DMS79 treated with DMSO at 0.1 percent for 48 hours (cell line): Measurements from ENCODE around the gene SORL1.
A peak's percentile ranks its signal among the peaks of the same experiment; 100 is the strongest.

Source experiments
- DNase-seq: peaks from one replicate; lab custom pipeline; 2025; lab: John Stamatoyannopoulos, UW

Gene SORL1

DNA sequence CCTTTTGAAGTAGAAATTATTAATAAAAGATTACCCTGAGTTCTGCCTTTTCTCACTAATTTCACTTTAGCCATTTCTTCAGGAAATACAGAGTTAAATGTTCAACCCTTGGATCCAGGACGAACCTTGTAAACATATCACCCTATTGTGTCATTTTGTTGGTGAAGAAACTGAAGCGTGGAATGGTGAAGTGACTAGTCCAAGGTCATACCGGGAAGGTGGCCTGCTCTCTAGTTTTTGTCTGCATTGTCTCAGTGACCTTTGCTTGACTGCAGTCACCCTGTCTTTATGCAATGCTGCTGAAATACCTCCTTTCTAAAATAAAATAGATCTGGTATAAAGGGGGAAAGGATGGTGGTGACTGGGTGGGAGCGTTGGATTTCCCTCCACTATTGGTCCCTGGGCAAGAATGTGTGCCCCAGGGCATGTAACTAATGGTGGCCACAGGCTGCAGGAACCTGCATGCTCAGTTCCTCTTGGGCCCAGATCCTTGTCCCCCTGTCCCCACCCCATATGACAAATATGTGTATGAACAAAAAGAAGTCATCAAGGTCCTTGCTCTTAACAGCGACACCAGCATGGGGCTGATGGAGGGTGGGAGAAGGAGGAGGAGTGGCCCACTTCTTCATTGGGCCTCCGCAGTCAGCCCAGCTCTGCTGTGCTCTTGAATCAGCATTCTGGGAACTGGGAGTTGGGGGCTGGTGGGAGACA, 1.6 kb downstream of the SORL1 start:
- no peak for DNase-seq

DNA sequence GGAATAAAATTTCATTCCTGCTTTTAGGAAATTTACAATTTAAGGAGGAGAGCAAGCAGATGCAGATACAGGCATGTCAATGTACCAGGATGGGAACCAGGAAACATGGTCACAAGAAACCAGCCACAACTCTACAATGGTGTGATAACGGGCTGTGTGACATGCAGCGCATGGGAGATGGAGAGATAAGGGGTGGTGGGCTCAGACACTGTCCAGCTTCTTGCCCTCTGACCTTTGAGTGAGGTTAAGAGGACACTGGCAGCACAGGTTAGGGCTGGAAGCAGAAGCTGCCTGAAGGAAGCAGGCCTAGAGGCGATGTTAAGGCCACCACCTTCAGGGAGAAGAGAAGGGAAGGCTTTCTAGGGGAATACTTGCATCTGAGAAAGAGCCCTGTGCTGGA, 3.0 kb downstream of the SORL1 start:
- DNase-seq, result no peak

DNA sequence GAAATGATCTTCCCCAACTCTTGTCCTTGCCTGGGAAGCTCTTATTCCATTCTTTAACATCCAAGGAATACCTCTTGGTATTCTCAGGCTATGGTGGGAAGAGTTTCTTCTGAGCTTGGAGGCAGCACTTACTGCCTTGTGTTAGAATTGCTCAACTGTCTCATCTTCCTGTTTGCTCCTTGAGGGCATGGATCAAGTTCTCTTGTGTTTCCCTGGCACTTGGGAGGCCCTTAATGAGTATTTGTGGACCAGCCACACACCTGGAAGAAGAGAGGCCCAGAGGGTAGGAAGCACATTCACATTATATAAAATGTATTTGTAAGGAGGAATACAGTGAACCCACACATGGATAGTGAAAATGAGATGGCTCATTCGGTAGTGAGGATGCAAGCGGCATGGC, 4.0 kb downstream of the SORL1 start:
- DNase-seq, result peak; percentile 76

DNA sequence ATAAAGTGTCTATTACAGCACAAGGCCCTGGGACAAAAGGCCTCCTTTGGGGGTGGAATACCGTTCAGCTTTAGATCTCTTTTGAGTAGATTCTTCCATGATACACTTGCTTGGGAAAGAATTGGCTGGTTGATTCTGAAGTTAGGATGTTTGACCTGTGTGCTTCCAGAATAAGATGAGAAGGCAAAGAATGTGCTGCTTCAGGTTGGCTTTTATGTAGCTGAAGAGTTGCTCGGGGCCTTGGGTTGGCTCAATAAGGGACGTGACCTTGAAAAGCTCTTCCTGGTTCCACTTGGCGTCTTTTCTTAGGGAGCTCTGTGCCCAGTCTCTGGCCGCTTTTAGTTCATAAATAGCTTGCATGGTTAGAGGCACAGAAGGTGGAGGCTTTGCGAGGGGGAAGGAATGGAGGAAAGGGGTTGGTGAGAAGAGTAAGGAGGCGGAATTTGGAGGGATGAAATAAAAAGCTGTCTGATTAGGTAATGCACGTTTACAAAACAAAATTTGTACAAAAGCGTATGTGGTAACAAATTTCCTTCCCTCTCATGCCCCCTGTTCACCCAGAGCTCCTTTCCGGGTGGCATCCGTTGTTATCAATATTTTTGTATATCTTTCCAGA, 4.8 kb downstream of the SORL1 start:
- no peak for DNase-seq

DNA sequence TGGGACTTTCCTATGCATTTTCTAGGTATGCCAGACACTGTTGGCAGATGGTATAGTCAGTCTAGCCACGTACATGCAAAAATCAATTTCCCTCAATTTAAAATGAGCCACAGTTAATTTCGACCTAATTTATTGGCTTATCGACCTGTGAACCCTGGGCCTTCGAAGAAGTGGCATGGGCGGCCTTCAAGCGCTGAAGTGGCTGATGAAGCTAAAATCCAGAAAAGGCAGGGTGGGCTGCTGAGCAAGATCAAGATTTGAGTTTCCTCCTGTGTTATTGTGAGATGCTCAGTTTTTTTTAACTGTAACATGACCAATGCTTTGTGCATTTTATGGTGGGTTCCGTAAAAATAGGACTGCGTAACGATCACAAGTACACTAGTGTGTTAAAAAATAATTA, 6.4 kb downstream of the SORL1 start:
- no peak for DNase-seq

DNA sequence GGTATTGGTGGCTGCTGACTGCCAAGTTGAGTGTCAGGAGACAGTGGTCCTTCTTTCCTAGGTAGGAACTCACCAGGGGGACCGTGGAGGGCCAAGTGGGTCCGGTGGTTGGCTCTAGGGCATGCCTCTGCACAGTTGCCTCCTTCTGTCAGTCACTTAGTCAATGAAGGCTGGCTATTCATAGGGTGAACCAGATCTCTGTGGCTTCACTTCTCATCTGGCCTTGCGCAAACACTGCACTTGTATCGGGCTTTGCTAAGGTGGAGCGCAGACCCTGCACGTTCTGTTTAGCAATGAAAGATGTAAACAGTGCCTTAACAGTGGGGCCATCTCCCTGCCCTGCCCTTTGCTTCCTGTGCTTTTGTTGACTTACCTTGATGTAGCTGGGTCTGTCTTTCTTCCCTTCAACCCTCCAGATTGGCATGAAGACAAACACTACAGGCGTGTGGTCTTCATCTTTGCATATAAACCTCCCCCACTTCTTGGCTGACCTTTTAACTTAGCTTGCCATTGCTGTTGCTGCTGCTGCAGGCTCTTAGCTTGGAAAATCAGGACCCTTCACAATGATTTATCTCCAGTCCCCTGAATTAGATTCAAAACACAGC, 7.4 kb downstream of the SORL1 start:
- no peak for DNase-seq

DNA sequence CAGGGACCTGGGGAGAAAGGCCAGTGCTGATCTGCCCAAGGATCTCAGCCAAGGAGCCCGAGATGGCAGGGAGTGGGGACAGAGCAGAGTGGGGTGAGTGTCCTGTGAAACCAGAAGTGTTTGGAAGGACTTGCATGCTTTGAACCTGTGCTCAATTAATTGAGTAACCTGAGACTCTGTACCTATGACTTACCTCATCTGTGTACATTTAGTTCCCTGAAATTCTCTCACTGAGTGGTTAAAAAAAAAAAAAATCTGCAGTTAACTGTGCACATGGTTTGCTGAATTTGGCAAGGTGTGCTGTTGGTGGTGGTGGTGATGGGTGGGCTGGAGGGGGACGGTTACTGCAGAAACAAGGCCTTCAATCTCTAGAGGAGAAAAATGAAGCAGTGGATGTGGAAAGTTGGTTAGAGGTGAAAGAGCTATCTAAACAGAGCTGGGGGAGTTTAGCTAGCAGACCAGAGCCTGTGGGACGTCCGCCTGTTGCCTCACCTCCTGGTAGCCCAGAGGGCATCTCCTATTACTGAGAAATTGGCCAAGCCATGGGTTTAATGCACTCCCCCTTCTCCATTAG, 8.9 kb downstream of the SORL1 start:
- DNase-seq, result peak; percentile 82

DNA sequence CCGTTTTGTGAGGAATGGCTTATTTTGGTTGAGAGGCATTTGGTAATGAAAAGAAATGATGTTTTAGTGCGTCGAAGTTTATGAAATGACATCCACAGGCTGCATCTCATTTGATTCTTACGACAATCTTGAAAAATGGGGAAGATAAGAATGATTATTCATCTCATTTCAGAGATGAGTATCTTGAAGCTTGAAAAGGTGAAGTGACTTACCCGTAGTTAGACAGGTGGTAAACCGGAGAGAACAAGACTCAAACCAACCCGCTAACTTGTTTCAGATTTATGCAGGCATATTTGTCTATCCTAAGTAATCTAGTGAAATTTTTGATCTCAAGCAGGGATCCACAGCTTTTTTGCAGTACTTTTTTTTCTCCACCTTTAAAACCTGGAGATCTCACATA, 9.7 kb downstream of the SORL1 start:
- DNase-seq, result no peak

DNA sequence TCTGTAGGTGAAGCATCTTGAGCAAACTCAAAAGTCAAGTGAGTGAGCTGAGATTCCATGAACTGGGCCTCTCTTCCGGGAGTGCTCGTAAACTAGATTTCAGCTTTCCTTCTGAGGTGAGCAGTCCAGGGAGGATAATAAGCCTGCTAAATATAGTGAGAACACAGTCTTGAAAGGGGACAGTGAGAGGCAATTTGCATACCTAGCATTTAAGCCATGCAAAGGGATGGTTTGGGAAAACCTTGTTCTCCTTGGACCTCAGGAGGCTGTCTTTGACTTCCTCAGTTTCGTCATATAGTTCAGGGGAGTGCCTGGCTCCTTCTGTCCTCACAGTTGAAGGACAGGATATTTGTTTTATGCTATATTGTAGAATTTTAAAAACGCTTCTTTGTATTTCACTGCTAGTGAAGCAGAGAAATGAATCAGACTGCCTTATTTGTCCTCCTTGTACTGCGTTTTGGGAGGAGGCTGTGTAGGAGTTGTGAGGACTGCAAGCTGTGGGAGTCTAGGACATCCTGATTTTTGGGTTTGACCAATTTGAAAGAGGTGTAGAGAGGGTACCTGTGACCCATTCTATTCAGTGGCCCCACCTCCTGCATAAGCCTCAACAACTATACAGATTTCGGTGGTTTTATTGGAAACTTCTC, 11.7 kb downstream of the SORL1 start:
- DNase-seq, result no peak

DNA sequence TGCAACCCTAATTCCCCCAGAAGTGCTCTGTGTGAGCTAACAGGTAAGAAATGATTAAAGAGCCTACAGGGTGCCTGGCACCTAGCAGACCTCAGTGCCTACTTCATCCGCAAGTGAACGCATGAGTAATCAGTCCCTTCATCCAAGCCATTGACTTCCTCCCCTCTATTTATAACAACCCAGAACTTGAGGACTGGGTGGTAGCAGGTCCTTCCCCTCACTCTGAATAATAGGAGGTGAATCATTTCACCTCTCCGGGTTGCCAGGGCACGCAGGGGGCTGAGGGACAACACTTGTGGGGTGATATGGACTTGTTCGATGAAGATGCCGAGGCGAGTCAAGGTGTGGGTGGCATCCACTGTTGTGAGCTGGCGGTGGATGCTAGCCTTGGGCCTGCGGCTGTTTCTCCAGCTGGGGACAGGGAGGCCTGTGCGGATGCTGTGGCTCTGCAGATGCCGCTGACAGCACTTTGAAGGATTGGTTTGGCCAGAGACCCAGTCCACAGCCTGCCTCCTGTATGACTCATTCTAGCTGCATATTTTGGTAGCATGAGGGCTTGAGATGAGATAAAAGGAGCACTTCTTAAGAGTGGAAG, 12.3 kb downstream of the SORL1 start:
- peak; percentile 88 for DNase-seq

DNA sequence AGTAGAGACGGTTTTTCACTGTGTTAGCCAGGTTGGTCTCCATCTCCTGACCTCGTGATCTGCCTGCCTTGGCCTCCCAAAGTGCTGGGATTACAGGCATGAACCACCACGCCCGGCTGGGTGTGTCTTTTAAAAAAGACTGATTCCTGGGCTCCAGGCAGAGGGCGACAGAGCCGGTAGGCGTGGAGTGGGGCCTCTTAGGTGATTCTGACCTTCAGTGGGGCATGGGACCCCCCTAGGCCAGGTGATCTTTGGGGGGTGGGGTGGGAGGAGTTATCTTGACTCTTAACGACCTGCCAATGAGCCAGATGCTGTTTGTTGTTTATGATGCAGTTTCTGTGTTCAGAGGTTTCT, 13.6 kb downstream of the SORL1 start:
- DNase-seq, result no peak

DNA sequence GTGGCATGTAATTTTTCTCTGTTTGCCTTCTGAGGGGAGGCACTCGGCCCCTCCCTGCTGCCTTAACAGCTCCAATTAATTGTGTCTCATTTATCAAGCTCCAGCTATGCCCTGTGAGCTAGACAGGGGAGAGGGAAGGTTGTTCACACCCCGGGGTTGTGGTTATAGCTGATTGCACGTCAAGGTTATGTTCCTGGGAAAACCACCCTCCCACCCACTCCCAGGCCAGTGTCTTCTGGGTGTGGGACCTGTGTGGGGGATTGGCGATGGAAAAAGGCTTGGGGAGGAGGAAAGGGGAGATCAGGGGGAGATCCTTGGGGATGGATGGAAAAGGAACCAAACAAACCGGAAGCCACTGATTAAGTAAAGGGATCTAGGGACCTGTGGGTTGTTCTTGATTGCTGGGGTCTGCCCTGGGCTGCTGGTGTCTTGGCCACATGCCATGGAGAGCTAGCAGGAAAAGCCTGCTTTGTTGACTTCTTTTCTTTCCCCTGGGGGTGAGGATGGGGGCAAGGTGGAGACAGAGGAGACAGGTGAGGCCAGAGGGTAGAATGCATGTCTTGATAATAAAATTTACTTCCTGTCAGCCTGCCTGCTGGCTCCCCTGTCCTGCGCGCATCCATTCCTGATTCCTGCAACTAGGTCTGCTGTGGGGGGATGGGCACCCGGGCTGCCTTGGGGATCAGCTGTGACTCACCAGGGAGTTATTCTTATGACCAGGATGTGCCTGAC, 14.1 kb downstream of the SORL1 start:
- peak; percentile 94 for DNase-seq

DNA sequence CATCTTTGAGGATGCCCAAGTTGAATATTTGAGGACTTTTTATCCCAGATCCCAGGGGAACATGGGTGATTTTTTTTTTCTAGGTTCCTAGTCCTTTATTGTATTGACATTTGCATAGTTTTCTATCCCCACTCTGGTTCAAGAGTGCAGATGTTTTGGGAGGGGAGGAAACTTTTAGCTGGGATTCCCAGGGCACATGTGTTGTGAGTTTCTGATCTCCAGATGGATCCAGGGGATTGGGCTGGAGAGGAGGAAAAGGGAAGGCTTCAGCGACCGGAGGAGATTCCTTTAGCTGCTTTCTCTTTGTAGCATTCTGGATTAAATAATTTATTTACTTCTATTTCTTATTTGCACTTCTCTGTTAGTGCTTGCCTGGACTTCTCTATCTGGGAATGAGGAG, 15.4 kb downstream of the SORL1 start:
- DNase-seq, result no peak

DNA sequence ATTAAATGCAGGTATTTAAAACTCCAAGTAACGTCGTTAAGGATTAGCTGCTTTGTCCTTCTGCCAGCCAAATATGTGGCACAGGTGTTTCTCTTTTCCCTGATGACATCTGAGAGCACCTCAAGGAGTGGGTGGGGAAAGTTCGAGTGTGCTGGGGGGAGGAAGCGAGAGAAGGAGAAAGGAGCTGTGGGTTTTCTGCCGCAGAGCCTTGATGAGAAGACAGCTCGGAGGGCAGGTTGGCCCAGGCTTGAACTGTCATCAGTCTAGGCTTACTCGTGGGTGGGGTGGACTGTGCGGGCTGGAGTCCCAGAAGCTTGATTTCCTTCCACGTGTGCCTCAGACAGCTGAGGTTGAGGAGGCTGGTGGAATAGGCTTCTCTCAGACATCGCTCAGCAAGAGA, 15.9 kb downstream of the SORL1 start:
- peak; percentile 90 for DNase-seq

DNA sequence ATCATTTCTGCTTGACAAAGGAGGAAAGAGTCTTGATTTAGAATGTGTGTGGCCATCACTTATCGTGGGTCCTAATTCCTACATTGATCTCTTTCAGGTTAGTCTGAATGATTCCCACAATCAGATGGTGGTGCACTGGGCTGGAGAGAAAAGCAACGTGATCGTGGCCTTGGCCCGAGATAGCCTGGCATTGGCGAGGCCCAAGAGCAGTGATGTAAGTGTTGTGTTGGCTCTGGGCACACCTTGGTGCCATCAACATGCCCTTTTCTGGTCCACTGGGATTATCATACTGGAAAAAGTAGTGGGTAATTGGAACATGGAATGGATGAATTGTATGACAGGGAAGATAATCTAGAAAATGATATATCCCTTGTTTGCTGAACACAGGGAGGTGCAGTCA, 17.8 kb downstream of the SORL1 start:
- DNase-seq, result no peak

DNA sequence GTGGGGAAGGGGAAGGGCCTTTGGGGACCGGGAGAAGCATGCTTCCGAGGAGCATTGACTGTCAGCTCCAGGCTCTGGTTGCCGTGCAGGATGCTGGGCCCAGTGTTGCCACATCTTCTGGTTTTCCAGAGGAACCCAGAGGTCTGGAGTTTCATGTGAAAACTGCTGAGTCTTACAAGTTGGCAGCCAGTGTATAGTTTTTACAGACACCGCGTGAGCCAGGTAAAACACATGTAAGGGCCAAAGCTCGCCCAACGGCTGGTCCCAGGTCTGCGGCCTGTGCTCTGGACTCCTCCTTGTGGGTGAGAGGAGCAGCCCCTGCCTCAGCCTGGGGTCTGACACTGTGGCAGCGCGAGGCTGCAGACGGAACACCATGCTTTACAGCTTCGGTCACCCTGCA, 19.1 kb downstream of the SORL1 start:
- no peak for DNase-seq

DNA sequence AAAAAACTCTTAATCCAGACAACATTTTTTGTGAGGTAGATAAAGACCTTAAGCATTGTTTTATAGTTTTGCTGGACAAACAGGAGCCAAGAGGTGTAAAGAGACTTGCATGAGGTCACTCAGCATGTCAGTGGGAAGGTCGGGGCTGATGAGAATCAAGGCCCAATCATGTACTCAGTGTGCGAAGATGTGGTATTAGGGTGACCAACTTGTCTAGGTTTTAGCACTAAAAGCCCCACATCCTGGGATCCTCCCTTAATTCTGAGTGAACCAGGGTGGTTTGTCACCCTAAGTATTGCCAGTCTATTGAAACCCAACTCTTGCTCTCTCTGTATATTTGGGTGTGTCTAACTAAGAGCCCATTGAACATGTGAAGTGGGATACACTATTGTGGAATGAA, 20.2 kb downstream of the SORL1 start:
- DNase-seq, result no peak

DNA sequence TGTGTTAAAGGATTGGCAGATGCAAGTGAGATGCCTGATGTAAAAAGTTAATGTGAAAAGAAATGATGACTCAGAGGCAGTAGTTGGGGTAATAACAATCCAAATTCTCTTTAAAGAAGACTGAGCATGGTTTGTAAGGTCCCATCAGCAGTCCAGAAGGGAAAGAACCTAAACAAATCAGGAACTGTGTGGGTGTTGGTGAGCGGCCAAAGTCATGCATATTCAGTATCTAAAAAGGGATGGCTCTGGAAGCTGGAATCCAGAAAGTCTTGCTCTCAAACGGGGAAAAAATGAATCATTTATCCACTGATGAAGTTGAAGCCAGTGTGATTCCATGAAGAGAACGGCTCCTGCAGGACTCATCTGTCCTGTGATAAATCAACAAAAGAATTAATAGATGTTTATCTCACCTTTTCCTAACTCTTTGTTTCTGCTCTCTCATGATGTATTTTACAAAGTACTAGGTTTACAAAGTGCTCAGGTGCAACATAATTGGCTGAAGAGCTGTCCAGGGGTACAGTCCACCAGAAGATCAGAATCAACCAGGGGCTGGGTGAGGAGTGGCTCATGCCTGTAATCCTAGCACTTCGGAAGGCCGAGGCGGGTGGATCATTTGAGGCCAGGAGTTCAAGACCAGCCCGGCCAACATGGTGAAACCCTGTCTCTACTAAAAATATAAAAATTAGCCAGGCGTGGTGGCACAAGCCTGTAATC, 21.1 kb downstream of the SORL1 start:
- no peak for DNase-seq

DNA sequence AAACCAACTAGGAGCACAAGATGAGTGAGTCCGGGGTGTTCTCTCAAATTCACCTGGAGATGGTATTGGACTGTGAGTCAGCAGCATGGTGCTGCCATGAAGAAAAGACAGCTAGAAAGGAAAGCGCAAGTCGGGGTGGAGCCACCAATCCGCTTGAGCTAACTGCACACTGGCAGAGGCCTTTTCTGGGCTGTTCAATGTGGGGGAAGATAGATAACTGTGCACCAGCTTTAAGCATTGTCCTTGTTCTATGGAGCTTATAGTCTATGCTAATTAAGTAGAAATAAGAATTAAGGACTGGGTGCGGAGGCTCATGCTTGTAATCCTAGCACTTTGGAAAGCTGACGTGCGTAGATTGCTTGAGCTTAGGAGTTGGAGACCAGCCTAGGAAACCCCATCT, 22.6 kb downstream of the SORL1 start:
- no peak for DNase-seq

DNA sequence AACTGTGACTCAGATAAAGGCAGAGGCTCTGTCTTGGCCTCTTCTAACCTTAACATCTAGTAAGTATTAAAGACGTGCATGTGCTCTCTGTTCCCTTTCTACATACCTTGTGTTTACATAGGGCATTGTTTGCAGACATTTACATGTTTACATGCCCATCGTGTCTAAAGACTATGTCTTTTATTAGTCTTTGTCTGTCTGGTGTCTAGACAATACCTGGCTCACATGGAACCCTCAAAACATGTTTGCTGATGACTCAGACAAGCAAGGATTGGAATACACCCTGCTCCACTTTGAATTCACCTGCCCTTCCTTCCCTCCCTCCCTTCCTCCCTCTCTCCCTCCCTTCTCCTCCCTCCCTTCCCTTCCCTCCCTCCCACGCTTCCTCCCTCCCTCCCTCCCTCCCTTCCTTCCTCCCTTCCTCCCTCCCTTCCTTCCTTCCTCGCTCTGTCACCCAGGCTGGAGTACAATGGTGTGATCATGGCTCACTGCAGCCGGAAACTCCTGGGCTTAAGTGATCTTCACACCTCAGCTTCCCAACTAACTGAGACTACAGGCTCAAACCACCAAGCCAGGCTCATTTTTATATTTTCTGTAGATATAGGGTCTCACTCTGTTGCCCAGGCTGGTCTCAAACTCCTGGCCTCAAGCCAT, 24.4 kb downstream of the SORL1 start:
- no peak for DNase-seq
